GM21825 (cell line): ENCODE results near the gene ROBO1.

Experiments
- ATAC-seq: cut with Tn5 transposase; IDR thresholded peaks from one replicate; pipeline ENCODE4 v1.9.1; 2021; ENCODE audit warnings: mild to moderate bottlenecking, moderate library complexity; ENCODE audit not compliant: unreplicated experiment

The ROBO1 gene

GRCh38 chr3:79103307-79103706, 664.5 kb downstream of the ROBO1 start:
- no peak for ATAC-seq

DNA sequence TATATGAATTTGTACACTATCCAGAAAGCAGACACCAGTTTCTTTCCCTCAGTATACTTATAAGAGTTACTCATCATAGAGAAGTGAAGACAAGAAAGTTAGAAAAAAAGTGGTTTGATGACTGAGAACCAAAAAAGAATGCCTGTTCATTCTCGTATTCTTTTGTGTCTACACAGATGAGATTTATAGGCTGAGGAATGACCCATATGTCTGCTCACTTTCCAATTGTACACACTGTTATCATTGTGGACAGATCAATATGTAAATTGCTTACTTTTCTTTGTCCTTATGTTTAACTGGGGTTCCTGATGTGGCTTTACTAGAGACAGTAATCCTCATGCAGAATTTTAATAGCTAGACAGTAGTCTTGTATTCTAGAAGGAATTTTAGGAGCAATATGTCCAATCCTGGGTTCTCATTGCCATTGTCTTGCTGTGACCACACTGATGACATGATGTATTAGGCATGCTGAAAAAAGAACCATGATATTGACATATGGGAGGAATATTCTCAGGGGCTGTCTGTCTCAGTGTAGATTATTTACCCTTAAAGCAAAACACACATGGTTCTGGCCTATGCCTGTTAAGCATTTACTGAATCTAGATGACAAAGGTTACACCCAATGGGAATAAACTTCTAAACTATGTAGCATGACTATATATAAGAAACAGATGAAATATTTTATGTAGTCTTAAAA, 669.7 kb downstream of the ROBO1 start:
- ATAC-seq: no peak

DNA sequence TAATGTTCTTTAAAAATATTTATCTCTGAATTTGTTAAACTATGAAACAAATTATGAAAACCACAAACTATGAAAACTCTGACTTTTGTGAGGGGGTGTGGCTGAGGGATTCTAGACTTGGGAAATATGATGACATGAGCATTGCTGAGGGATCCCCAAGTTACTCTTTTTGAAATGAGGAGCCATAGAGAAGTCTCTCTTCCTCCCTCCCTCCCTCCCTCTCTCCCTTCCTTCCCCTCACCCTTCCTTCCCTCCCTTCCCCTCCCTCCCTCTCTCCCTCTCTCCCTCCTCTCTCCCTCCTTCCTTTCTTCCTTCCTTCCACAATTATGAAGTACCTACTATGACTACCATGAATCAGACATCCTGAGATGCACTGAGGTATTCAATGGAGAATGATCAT, 673.1 kb downstream of the ROBO1 start:
- no peak for ATAC-seq

- peak; percentile 95 for ATAC-seq
Observed at GRCh38 chr3:79086514-79086913, 681.3 kb downstream of the ROBO1 start.

DNA sequence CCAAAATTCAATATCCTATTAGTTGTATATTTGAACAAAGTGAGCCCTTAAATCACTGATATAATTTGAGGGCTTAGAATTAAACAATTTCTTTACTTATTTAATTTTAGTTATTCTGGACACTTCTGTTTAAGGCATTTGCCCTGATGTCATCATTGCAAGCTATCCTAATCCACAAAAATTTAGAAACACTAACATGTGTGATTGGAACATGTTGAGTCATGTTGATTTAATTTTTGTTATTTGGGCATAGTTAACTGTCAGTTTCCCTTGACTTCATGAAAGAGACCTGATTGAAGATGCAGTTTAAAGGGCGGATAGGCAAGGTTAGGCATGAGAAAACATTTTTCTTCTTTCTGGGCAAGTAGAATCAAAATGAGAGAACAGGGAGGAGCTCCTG, 682.6 kb downstream of the ROBO1 start:
- no peak for ATAC-seq

DNA sequence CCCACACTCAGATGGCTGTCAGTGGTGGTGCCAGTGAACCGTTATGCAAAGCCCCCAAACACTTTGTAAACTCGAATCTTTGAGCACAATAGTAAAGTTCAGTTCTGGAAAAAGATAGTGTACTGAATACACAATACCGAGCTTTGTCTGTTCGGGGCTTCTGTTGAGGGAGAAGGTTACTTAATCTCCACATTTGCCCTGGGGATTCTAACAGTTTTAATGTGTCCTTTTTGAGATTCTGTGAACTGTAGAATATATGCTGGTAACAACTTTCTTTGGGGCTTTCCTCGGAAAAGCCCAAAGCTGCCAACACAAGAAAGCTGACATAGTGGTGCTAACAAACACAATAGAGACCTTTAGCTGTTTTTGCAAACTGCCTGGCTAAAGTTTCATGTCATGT, 686.5 kb downstream of the ROBO1 start:
- ATAC-seq: no peak

GRCh38 chr3:79074558-79074957, 693.2 kb downstream of the ROBO1 start:
- ATAC-seq: no peak

DNA sequence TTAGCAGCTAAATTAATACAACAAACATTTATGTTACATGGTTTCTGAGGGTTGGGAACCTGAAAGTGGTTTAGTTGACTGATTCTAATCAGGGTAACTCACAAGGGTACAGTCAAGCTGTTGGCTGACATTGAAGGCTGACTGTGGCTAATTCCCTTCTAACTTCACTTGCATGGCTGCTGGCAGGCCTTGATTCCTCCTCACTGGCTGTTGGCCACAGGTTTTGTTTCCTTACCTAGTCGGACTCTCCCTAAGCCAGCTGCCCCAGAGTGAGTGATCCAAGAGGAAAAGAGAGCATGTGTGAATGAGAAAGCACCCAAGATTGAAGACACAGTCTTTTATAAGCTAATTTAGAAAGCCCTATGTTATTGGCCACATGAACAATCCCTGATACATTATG, 700.1 kb downstream of the ROBO1 start:
- ATAC-seq: no peak

- ATAC-seq: no peak
Observed at GRCh38 chr3:79066481-79066880, 701.3 kb downstream of the ROBO1 start.

- no peak for ATAC-seq
Observed at GRCh38 chr3:79063624-79064023, 704.2 kb downstream of the ROBO1 start.

- no peak for ATAC-seq
Observed at GRCh38 chr3:79057756-79058155, 710.0 kb downstream of the ROBO1 start.

GRCh38 chr3:79056498-79056897, 711.3 kb downstream of the ROBO1 start:
- no peak for ATAC-seq

- ATAC-seq: no peak
Observed at GRCh38 chr3:79052054-79052681, 715.6 kb downstream of the ROBO1 start.

DNA sequence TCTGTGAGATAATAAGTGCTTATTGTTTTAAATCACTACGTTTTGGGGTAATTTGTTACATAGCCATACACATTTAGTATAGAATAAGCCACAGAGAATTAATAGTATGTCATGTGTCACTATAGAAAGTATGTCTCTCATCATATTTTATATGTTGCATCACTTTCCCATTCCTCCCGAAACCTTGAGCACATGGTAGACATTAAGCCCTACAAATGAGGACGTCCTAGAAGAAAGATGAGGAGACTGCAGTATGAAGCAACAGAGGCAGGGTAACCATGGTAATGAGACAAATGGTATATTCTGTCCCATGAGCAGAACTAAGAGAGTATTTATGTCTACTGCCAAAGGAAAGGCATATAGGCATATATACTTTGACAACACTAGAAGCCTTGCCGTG, 720.2 kb downstream of the ROBO1 start:
- no peak for ATAC-seq

DNA sequence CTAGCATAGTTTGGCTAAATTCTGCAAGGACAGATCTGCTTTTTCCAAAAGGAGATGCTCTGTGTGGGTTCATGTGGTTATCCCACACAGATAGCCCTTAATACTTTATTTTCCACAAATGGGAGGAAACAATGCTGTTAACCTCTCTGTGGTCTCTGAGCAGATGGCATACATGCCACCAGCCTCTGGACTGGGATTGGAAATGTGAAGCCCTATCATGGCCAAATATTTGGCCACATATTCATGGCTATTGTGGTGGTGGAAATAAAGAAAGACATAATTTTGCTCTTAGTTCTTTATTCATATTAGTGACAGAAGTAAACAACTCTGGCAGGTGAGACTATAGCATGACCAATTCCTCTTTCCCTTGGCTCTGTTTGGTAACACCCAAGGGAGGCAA, 726.2 kb downstream of the ROBO1 start:
- no peak for ATAC-seq

- no peak for ATAC-seq
Observed at GRCh38 chr3:79040701-79041100, 727.1 kb downstream of the ROBO1 start.

GRCh38 chr3:79040091-79040490, 727.7 kb downstream of the ROBO1 start:
- ATAC-seq: no peak

DNA sequence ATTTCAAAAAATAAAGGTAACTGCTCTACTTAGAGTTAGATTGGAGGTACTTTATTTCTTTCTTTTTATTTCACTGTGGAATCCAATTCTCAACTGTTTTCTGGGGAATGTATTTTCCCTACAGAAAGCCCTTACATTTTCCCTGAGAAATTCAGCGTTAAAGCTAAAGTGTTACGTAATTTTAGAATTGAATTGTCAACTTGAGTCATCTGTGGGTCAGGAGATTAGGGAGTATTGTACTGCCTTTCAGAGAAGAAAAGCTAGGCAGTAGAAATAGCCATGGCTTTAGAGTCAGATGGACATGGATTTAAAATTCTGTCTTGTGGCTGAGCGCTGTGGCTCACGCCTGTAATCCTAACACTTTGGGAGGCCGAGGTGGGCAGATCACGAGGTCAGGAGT, 728.6 kb downstream of the ROBO1 start:
- ATAC-seq: no peak

DNA sequence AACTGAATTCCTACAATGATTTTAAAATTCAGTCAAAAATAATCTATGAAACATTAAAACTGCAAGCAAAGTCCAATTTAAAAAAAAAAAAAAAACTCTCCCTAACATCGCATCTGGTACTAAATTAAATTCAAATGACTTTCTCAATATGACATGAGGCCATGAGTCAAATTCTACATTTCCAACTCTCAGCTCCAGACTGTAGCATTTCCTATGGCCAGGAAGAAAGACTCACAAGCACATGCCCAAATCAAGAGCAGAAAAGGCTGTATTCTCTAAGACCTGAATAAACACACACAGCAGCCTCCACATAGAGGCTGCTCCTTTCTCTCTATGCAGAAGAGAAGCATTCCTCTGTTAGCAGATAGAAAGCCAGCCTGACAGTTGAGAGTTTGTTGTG, 729.2 kb downstream of the ROBO1 start:
- ATAC-seq: no peak

GRCh38 chr3:79038057-79038456, 729.7 kb downstream of the ROBO1 start:
- no peak for ATAC-seq

DNA sequence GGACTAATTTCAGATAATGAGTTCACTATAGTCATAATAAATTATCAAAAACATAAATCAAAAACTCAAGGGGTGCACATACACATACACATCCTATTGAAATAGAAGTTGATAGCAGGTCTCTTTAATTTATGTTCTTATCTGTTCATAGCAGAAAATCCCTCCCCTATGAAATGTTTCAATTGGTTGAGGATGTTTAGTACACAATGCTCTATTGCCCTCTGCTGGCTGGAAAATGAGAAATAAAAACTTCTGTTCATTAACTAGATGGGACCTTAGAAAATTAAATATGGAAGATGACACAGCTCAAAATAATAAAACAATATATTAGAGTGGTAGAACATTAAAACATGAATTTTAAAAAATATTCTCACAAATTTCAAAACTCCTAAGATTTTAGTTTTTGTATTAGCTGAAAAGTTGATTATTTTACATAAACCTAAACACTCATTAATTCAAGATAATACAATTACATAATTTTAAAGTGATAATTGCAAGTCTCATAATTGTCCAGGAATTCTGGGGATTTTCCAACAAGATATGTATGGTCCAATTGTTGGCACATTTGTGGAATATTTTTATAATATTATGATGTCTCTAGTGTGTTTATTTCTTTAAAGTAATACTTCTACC, 735.0 kb downstream of the ROBO1 start:
- no peak for ATAC-seq

DNA sequence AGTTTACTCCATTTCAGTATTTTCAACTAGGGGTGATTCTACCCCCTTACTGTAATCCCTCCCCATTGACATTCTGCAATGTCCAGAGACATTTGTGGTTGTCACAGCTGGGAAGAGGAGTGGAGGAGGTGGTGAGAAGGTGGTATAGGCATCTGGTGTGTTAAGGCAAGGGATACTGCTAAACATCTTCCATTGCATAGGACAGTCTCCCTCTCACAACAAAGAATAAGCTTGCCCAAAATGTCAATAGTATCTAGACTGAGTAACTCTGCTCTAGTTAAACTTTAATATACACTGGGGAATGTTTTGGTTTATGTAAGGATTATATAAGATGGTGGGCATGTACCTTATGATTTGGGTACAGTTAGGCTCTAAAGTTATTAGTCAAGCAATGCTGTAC, 737.6 kb downstream of the ROBO1 start:
- no peak for ATAC-seq
